Endothelial cell (in vitro differentiated cells): ENCODE results near the gene CLDN1. TPM values are rescaled to one million over a fixed set of nuclear protein-coding genes. Genes with fewer than 3 reads are reported as not detected.

Source experiments
- DNase-seq: peaks from one replicate; pipeline ENCODE4 v3.0.0; 2021; ENCODE audit warnings: low spot score
- H3K27ac Mint-ChIP-seq: one replicate; pipeline ENCODE4 v1.8.0; 2021; ENCODE audit warnings: mixed read lengths, inconsistent platforms; ENCODE audit not compliant: unreplicated experiment
- H3K27me3 Mint-ChIP-seq: one replicate; pipeline ENCODE4 v1.8.0; 2021; ENCODE audit warnings: mild to moderate bottlenecking, moderate library complexity, mixed read lengths, inconsistent platforms; ENCODE audit not compliant: unreplicated experiment
- H3K36me3 Mint-ChIP-seq: one replicate; pipeline ENCODE4 v1.8.0; 2021; ENCODE audit warnings: mild to moderate bottlenecking, low read depth, mixed read lengths, inconsistent platforms; ENCODE audit not compliant: unreplicated experiment
- H3K4me1 Mint-ChIP-seq: one replicate; pipeline ENCODE4 v1.8.0; 2021; ENCODE audit warnings: mild to moderate bottlenecking, mixed read lengths, inconsistent platforms; ENCODE audit not compliant: unreplicated experiment
- H3K4me3 Mint-ChIP-seq: one replicate; pipeline ENCODE4 v1.8.0; 2021; ENCODE audit warnings: mild to moderate bottlenecking, mixed read lengths, inconsistent platforms; ENCODE audit not compliant: unreplicated experiment
- H3K9me3 Mint-ChIP-seq: one replicate; pipeline ENCODE4 v1.8.0; 2021; ENCODE audit warnings: mixed read lengths, inconsistent platforms; ENCODE audit not compliant: unreplicated experiment
- total RNA-seq: library from RNA; stranded (reverse); fragmentation: NEBNext Ultra II Directional; extraction: Animal tissue kit (Norgen Biotek cat#: 25700); gene quantifications from one replicate; pipeline ENCODE4 v1.2.1, GENCODE V29; 2021; ENCODE audit not compliant: unreplicated experiment
- TF ChIP-seq, protein P1 (sequence below): fragments of 200-600 bp; sonication (generic); IDR thresholded peaks from one replicate; pipeline ENCODE4 v1.5.0; 2021; ENCODE audit warnings: antibody characterized with exemption; ENCODE audit not compliant: unreplicated experiment

The CLDN1 gene
- total RNA-seq, 1 donor from 2014 or later, result 0.13 TPM

- TF ChIP-seq, protein P1, sequence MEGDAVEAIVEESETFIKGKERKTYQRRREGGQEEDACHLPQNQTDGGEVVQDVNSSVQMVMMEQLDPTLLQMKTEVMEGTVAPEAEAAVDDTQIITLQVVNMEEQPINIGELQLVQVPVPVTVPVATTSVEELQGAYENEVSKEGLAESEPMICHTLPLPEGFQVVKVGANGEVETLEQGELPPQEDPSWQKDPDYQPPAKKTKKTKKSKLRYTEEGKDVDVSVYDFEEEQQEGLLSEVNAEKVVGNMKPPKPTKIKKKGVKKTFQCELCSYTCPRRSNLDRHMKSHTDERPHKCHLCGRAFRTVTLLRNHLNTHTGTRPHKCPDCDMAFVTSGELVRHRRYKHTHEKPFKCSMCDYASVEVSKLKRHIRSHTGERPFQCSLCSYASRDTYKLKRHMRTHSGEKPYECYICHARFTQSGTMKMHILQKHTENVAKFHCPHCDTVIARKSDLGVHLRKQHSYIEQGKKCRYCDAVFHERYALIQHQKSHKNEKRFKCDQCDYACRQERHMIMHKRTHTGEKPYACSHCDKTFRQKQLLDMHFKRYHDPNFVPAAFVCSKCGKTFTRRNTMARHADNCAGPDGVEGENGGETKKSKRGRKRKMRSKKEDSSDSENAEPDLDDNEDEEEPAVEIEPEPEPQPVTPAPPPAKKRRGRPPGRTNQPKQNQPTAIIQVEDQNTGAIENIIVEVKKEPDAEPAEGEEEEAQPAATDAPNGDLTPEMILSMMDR, result no peak
- no peak overlapping the region for H3K27ac Mint-ChIP-seq
- peaks cover 3% of the 10 kb centered on the region for H3K4me1 Mint-ChIP-seq
- H3K27me3 Mint-ChIP-seq, result no peaks in the 10 kb centered on the region
- DNase-seq, result no peak
- H3K36me3 Mint-ChIP-seq, result no peaks in the 10 kb centered on the region
- H3K9me3 Mint-ChIP-seq, result no peaks in the 10 kb centered on the region
- H3K4me3 Mint-ChIP-seq, result no peak overlapping the region
Observed at GRCh38 chr3:190306513-190307163, 15.6 kb downstream of the CLDN1 start.

- no peak for DNase-seq
- H3K4me3 Mint-ChIP-seq, result no peak overlapping the region
- TF ChIP-seq, protein P1, result no peak
- peaks cover 4% of the 10 kb centered on the region for H3K4me1 Mint-ChIP-seq
- H3K27ac Mint-ChIP-seq, result no peak overlapping the region
- H3K36me3 Mint-ChIP-seq, result no peaks in the 10 kb centered on the region
- no peaks in the 10 kb centered on the region for H3K27me3 Mint-ChIP-seq
- no peaks in the 10 kb centered on the region for H3K9me3 Mint-ChIP-seq
Observed at GRCh38 chr3:190306026-190306425, 16.2 kb downstream of the CLDN1 start.

GRCh38 chr3:190305406-190305805 lies 16.8 kb downstream of the CLDN1 start:
- Mint-ChIP-seq H3K4me3 (no peak overlapping the region), H3K9me3 (no peaks in the 10 kb centered on the region), H3K27ac (no peak overlapping the region)

DNA sequence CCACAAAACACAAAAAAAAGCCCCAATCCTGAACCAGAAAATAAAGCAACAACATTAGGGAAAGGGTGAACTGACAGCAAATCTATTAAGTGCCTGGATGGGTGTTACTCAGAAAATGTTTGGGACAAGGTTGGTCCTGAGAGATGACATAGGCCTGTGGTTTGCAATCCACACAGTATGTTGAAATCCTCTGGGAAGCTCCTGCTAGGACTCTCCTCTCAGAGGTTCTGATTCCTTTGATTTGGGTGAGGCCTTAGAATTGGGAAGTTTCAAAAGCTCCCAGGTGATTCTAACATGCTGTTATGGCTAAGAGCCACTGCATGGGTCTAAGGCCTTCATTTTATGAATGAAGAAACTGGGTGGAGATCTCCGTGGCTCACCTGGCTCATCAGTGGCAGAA lies 18.4 kb downstream of the CLDN1 start:
- no peaks in the 10 kb centered on the region for H3K9me3 Mint-ChIP-seq
- no peak overlapping the region for H3K27ac Mint-ChIP-seq
- no peak for DNase-seq
- no peak overlapping the region for H3K4me3 Mint-ChIP-seq
- no peaks in the 10 kb centered on the region for H3K36me3 Mint-ChIP-seq
- TF ChIP-seq, protein P1, result no peak
- H3K27me3 Mint-ChIP-seq, result no peaks in the 10 kb centered on the region
- H3K4me1 Mint-ChIP-seq, result peaks cover 4% of the 10 kb centered on the region

More at GRCh38 chr3:190305406-190305805, 16.8 kb downstream of the CLDN1 start:
- DNase-seq, result no peak
- Mint-ChIP-seq H3K27me3 (no peaks in the 10 kb centered on the region), H3K36me3 (no peaks in the 10 kb centered on the region), H3K4me1 (peaks cover 4% of the 10 kb centered on the region)
- TF ChIP-seq, protein P1, result no peak

GRCh38 chr3:190302212-190302867 lies 19.9 kb downstream of the CLDN1 start:
- H3K27me3 Mint-ChIP-seq, result no peaks in the 10 kb centered on the region
- no peak overlapping the region for H3K4me3 Mint-ChIP-seq
- peaks cover 4% of the 10 kb centered on the region for H3K4me1 Mint-ChIP-seq
- TF ChIP-seq, protein P1, result no peak
- no peak for DNase-seq
- H3K27ac Mint-ChIP-seq, result no peak overlapping the region
- H3K36me3 Mint-ChIP-seq, result no peaks in the 10 kb centered on the region
- no peaks in the 10 kb centered on the region for H3K9me3 Mint-ChIP-seq
